ENCODE data around the gene GRIN2A. TPM values are rescaled to one million over a fixed set of nuclear protein-coding genes. Genes with fewer than 3 reads are reported as not detected.

The GRIN2A gene
- total RNA-seq, 1 donor from 2014 or later = 7.8 TPM

GRCh38 chr16:10225653-10226052 is 43.4 kb upstream of the GRIN2A start:
- TF ChIP-seq CTCF (IDR thresholded peaks at IDR 0.05) = no peak
- Histone ChIP-seq H3K4me3 (no peak overlapping the region), H3K27me3 (no peaks in the 10 kb centered on the region), H3K27ac (no peak overlapping the region), H3K4me1 (no peaks in the 10 kb centered on the region), H3K36me3 (no peaks in the 10 kb centered on the region), H3K9me3 (no peaks in the 10 kb centered on the region)
- intact Hi-C loops (cut with DNase I) = no loop called here
- DNase-seq (ENCODE audit: low spot score in 2 of 2) = no peak

- Histone ChIP-seq H3K27ac (no peak overlapping the region), H3K9me3 (no peaks in the 10 kb centered on the region), H3K27me3 (no peaks in the 10 kb centered on the region), H3K4me3 (no peak overlapping the region), H3K36me3 (no peaks in the 10 kb centered on the region), H3K4me1 (no peaks in the 10 kb centered on the region)
- intact Hi-C loops (cut with DNase I) = no loop called here
- no peak for DNase-seq (ENCODE audit: low spot score in 2 of 2)
- TF ChIP-seq CTCF (IDR thresholded peaks at IDR 0.05) = no peak
Observed at GRCh38 chr16:10224850-10225249, 42.6 kb upstream of the GRIN2A start.

- Histone ChIP-seq H3K4me1 (no peaks in the 10 kb centered on the region), H3K27ac (no peak overlapping the region), H3K36me3 (no peaks in the 10 kb centered on the region), H3K27me3 (no peaks in the 10 kb centered on the region), H3K9me3 (no peaks in the 10 kb centered on the region), H3K4me3 (no peak overlapping the region)
- no peak for TF ChIP-seq CTCF (IDR thresholded peaks at IDR 0.05)
- DNase-seq (ENCODE audit: low spot score in 2 of 2) = no peak
- intact Hi-C loops (cut with DNase I) = no loop called here
Observed at GRCh38 chr16:10220942-10221341, 38.7 kb upstream of the GRIN2A start.

- Histone ChIP-seq H3K4me3 (no peak overlapping the region), H3K27ac (no peak overlapping the region), H3K4me1 (no peaks in the 10 kb centered on the region), H3K36me3 (no peaks in the 10 kb centered on the region), H3K27me3 (no peaks in the 10 kb centered on the region), H3K9me3 (no peaks in the 10 kb centered on the region)
- DNase-seq (ENCODE audit: low spot score in 2 of 2) = no peak
- no peak for TF ChIP-seq CTCF (IDR thresholded peaks at IDR 0.05)
- intact Hi-C loops (cut with DNase I) = no loop called here
Observed at GRCh38 chr16:10219742-10220141, 37.5 kb upstream of the GRIN2A start.

- Histone ChIP-seq H3K4me3 (no peak overlapping the region), H3K27me3 (no peaks in the 10 kb centered on the region), H3K27ac (no peak overlapping the region), H3K4me1 (no peaks in the 10 kb centered on the region), H3K36me3 (no peaks in the 10 kb centered on the region), H3K9me3 (no peaks in the 10 kb centered on the region)
- no peak for TF ChIP-seq CTCF (IDR thresholded peaks at IDR 0.05)
- intact Hi-C loops (cut with DNase I) = no loop called here
- DNase-seq (ENCODE audit: low spot score in 2 of 2) = no peak
Observed at GRCh38 chr16:10218490-10219206, 36.4 kb upstream of the GRIN2A start.

- no peak for TF ChIP-seq CTCF (IDR thresholded peaks at IDR 0.05)
- no peak overlapping the region for H3K27ac ChIP-seq
- H3K9me3 ChIP-seq = no peaks in the 10 kb centered on the region
- intact Hi-C loops (cut with DNase I) = no loop called here
- no peak overlapping the region for H3K4me3 ChIP-seq
- no peak for DNase-seq (ENCODE audit: low spot score in 2 of 2)
- no peaks in the 10 kb centered on the region for H3K27me3 ChIP-seq
- no peaks in the 10 kb centered on the region for H3K4me1 ChIP-seq
- H3K36me3 ChIP-seq = no peaks in the 10 kb centered on the region
Observed at GRCh38 chr16:10213748-10214147, 31.5 kb upstream of the GRIN2A start.
